Endothelial cell of umbilical vein (primary cell): ENCODE measurements around the gene GRIN3A. TPM values are rescaled to one million over a fixed set of nuclear protein-coding genes. Genes with fewer than 3 reads are reported as not detected.

ENCODE experiments used
- BruUV-seq: library from RNA; stranded (reverse); fragments of 400-500 nt; replicated peaks from 2 replicates; lab custom pipeline; 2021; lab: Mats Ljungman, UMichigan
- CTCF ChIA-PET: fragments of 300-600, 350-600 bp; sonication (Branson Sonifier 250); formaldehyde crosslinking; loops from one replicate; lab custom pipeline; 2021; ENCODE audit warnings: antibody characterized with exemption, inconsistent platforms; lab: Charles Lee
- POLR2A ChIA-PET: fragments of 300-600, 350-600 bp; sonication (Branson Sonifier 250); formaldehyde crosslinking; loops from one replicate; lab custom pipeline; 2021; ENCODE audit warnings: antibody characterized with exemption, inconsistent platforms; lab: Charles Lee
- DNase-seq: peaks from one replicate; pipeline ENCODE4 v3.0.0-alpha.2; 2011; ENCODE audit warnings: low read depth, low spot score
- FAIRE-seq: peaks from 2 replicates; lab custom pipeline; 2011; peaks lifted over from hg19 to GRCh38; lab: Jason Lieb, UNC
- H2AFZ ChIP-seq: 2 replicates; pipeline ENCODE4 v1.6.0; 2012; ENCODE audit warnings: low read depth, low read length, control low read depth, inconsistent platforms
- H3K27ac ChIP-seq: 2 replicates; pipeline ENCODE4 v1.5.1; 2011; ENCODE audit warnings: low read depth, mild to moderate bottlenecking, control low read depth, low read length, moderate library complexity; ENCODE audit not compliant: insufficient read depth
- H3K27me3 ChIP-seq, 2 experiments: 2 replicates each; pipeline versions ENCODE4 v1.6.0 to v1.6.1; 2011; ENCODE audit warnings: low read length in 2 of 2, mixed read lengths in 1 of 2; ENCODE audit not compliant: control insufficient read depth in 2 of 2, insufficient read depth in 2 of 2
- H3K36me3 ChIP-seq, 2 experiments: 2 replicates in 1 of 2; 3 replicates in 1 of 2; pipeline ENCODE4 v1.5.1; 2011; ENCODE audit warnings: low read length in 2 of 2, mild to moderate bottlenecking in 1 of 2, moderate library complexity in 1 of 2; ENCODE audit not compliant: control insufficient read depth in 2 of 2, insufficient read depth in 2 of 2; ENCODE audit errors: extremely low read depth in 1 of 2
- H3K4me1 ChIP-seq: 3 replicates; pipeline ENCODE4 v1.5.1; 2011; ENCODE audit warnings: mild to moderate bottlenecking, low read length; ENCODE audit not compliant: control insufficient read depth, insufficient read depth; ENCODE audit errors: extremely low read depth
- H3K4me2 ChIP-seq: 2 replicates; pipeline ENCODE4 v1.6.1; 2011; ENCODE audit warnings: low read length, control low read depth, mixed read lengths; ENCODE audit not compliant: insufficient read depth
- H3K4me3 ChIP-seq, 3 experiments: fragments of 200-600 bp in 1 of 3; sonication (generic), shearing (Covaris generic) in 1 of 3; replicated peaks in 1 of 3; 2 replicates each; pipeline ENCODE4 v1.5.1; 2011 to 2016; ENCODE audit warnings: control low read depth in 3 of 3, low read length in 3 of 3, mild to moderate bottlenecking in 2 of 3, inconsistent platforms in 1 of 3, low read depth in 1 of 3, moderate library complexity in 1 of 3; ENCODE audit not compliant: insufficient read depth in 1 of 3
- H3K79me2 ChIP-seq: 2 replicates; pipeline ENCODE4 v1.6.0; 2012; ENCODE audit warnings: low read length, inconsistent platforms; ENCODE audit not compliant: control insufficient read depth, insufficient read depth
- H3K9ac ChIP-seq: replicated peaks from 2 replicates; pipeline ENCODE3; 2011; ENCODE audit warnings: low read length, control low read depth; ENCODE audit not compliant: insufficient read depth; ENCODE audit errors: extremely low read depth
- H3K9me1 ChIP-seq: replicated peaks from 3 replicates; pipeline ENCODE4 v1.6.0; 2011; ENCODE audit warnings: mild to moderate bottlenecking, low read length; ENCODE audit not compliant: control insufficient read depth, insufficient read depth; ENCODE audit errors: extremely low read depth
- H3K9me3 ChIP-seq: replicated peaks from 2 replicates; pipeline ENCODE4 v1.5.1; 2012; ENCODE audit warnings: low read length, inconsistent platforms; ENCODE audit not compliant: control insufficient read depth, insufficient read depth
- H4K20me1 ChIP-seq: replicated peaks from 2 replicates; pipeline ENCODE3; 2011; ENCODE audit warnings: mild to moderate bottlenecking, low read length; ENCODE audit not compliant: control insufficient read depth, insufficient read depth; ENCODE audit errors: extremely low read depth
- EZH2 ChIP-seq: IDR thresholded peaks from 2 replicates; pipeline ENCODE4 v1.6.1; 2012; ENCODE audit warnings: borderline replicate concordance, low read depth, mild to moderate bottlenecking, moderate library complexity, low read length, inconsistent platforms; ENCODE audit not compliant: severe bottlenecking
- FOS ChIP-seq: IDR thresholded peaks from 2 replicates; pipeline ENCODE4 v1.6.1; 2011; ENCODE audit warnings: mild to moderate bottlenecking, low read length, moderate library complexity, borderline replicate concordance; ENCODE audit not compliant: insufficient read depth
- GATA2 ChIP-seq: IDR thresholded peaks from 2 replicates; pipeline ENCODE4 v1.7.0; 2011; ENCODE audit warnings: low read depth, mild to moderate bottlenecking, moderate library complexity, mixed read lengths, low read length; ENCODE audit not compliant: insufficient read length, insufficient read depth
- JUN ChIP-seq: IDR thresholded peaks from 2 replicates; pipeline ENCODE4 v1.6.1; 2011; ENCODE audit warnings: borderline replicate concordance, low read depth; ENCODE audit not compliant: insufficient read length, insufficient read depth
- MYC ChIP-seq: IDR thresholded peaks from one replicate; pipeline ENCODE4 v1.6.1; 2011; ENCODE audit warnings: mild to moderate bottlenecking, low read depth, low read length
- POLR2A ChIP-seq: IDR thresholded peaks from 2 replicates; pipeline ENCODE4 v1.6.1; 2012; ENCODE audit warnings: low read depth, mild to moderate bottlenecking, control low read depth, low read length
- POLR2AphosphoS5 ChIP-seq: IDR thresholded peaks from 2 replicates; pipeline ENCODE4 v1.6.1; 2012; ENCODE audit warnings: low read depth, mild to moderate bottlenecking, control low read depth, low read length, moderate library complexity; ENCODE audit not compliant: insufficient read depth
- dilution Hi-C: fragments of 300-500 bp; cut with MboI; formaldehyde crosslinking; loops from one replicate; pipeline ENCODE4 v1.15.0; 2019; ENCODE audit warnings: low sequenced_read_pairs; ENCODE audit not compliant: extremely low pct_ligation_motif_present
- intact Hi-C: fragments of 100-400 bp; cut with micrococcal nuclease; formaldehyde crosslinking; loops from one replicate; pipeline ENCODE4 v1.10.0; 2022
- polyA plus RNA-seq, 4 experiments: library from polyadenylated mRNA; depleted of rRNA in 3 of 4; stranded (reverse) in 3 of 4; unstranded in 1 of 4; fragments of >200 nt; gene quantifications; 2 replicates each; pipeline versions ENCODE4 v1.2.1 to v1.2.3, GENCODE V29; 2011 to 2012; ENCODE audit warnings: missing spikeins in 1 of 4
- total RNA-seq: library from RNA; stranded (reverse); gene quantifications from 2 replicates; pipeline ENCODE4 v1.2.3, GENCODE V29; 2021
- TF ChIP-seq, protein P1 (sequence below): IDR thresholded peaks from 2 replicates; pipeline ENCODE4 v1.6.1; 2011; ENCODE audit not compliant: insufficient read depth, insufficient read length
- TF ChIP-seq, protein P2 (sequence below), 2 donors: IDR thresholded peaks; 1 replicate in 1 of 2; 2 replicates in 1 of 2; pipeline ENCODE4 v1.5.1; 2011; ENCODE audit warnings: low read length in 2 of 2, mild to moderate bottlenecking in 2 of 2, moderate library complexity in 2 of 2, control low read depth in 1 of 2, inconsistent platforms in 1 of 2, low read depth in 1 of 2; ENCODE audit not compliant: insufficient read depth in 1 of 2; ENCODE audit errors: extremely low read depth in 1 of 2

The GRIN3A gene
- total and polyA plus RNA-seq, 2 donors (not counting 3 experiments of a cell fraction or from before 2014, with no cell fraction given), result not detected

DNA sequence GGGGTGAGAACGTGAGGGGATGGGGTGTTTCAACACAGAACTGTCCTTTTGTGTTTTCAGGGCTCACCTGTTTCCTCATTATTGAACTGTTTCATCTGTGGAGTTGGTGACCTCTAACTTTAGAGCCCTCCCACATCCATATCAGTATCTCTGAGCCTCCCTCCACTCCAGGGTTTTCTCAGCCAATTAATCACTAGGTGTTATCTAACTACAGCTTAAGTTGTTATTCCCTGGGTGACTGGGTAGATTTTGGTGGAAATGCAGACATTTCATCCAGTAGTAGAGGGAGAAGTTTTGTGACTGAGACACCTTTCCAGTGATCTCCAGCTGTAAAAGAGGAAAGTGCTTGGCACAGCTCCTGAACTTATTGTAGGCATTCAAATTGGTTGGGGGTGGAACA lies 167.3 kb downstream of the GRIN3A start:
- Histone ChIP-seq H3K9ac (no peak overlapping the region), H4K20me1 (no peaks in the 10 kb centered on the region), H3K4me2 (no peak overlapping the region), H3K36me3 (no peaks in the 10 kb centered on the region), H3K4me1 (no peaks in the 10 kb centered on the region), H3K4me3 (no peak overlapping the region), H3K27ac (no peak overlapping the region), H3K9me3 (no peaks in the 10 kb centered on the region), H3K9me1 (no peaks in the 10 kb centered on the region), H3K27me3 (no peaks in the 10 kb centered on the region), H2AFZ (no peak overlapping the region), H3K79me2 (no peaks in the 10 kb centered on the region)
- dilution Hi-C loops, result no loop called here
- DNase-seq (no peak), FAIRE-seq (no peak)
- no peak for TF ChIP-seq POLR2A
- TF ChIP-seq JUN, result no peak
- TF ChIP-seq, protein P1, sequence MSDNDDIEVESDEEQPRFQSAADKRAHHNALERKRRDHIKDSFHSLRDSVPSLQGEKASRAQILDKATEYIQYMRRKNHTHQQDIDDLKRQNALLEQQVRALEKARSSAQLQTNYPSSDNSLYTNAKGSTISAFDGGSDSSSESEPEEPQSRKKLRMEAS, result no peak
- no peak for TF ChIP-seq FOS
- ChIA-PET POLR2A (no interaction called here), CTCF (no interaction called here)
- BruUV-seq, result no TSS peak
- intact Hi-C loops, result no loop called here

DNA sequence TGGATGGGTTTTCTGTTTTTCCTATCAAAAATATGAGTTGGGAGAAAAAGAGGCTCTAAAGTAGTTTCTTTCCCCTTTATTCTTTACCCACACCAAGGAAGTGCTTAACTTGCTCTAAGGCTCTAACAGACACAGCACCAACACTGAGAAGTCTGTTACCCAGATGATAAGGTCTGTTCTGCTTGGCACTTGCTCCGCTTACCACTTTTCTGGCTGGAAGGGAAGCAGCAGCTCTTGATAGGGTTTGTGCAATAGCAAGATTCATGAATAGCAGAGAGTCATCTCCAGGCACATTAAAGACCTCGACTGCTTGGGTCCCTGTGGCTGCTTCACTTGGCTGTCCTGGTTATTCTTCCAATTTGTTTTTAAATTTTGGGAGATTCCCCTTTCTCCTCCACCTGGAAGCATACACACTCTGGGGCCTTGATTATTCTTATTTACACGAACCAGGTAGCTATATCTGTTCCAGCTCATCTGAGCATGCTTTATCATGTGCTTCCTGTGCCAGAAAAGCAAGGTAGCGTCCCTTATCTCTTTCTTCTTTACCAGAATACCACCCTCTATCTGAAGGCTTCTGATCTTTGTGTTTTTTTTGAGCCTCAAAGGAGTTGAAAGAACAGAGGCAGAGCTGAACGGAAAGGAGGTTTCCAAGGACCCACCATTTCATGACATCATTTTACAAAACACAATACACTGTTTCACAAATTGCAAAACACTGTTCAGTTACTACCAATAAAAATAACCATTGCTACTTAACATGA lies 168.5 kb downstream of the GRIN3A start:
- Histone ChIP-seq H3K4me1 (no peaks in the 10 kb centered on the region), H2AFZ (no peak overlapping the region), H3K36me3 (no peaks in the 10 kb centered on the region), H3K9me1 (no peaks in the 10 kb centered on the region), H3K9me3 (no peaks in the 10 kb centered on the region), H4K20me1 (no peaks in the 10 kb centered on the region), H3K79me2 (no peaks in the 10 kb centered on the region), H3K4me3 (no peak overlapping the region), H3K27me3 (no peaks in the 10 kb centered on the region), H3K4me2 (no peak overlapping the region), H3K9ac (no peak overlapping the region), H3K27ac (no peak overlapping the region)
- ChIA-PET POLR2A (no interaction called here), CTCF (no interaction called here)
- no peak for FAIRE-seq
- TF ChIP-seq POLR2A (no peak), EZH2 (no peak), MYC (no peak), JUN (no peak), FOS (no peak), GATA2 (no peak), POLR2AphosphoS5 (no peak)
- TF ChIP-seq, protein P2, sequence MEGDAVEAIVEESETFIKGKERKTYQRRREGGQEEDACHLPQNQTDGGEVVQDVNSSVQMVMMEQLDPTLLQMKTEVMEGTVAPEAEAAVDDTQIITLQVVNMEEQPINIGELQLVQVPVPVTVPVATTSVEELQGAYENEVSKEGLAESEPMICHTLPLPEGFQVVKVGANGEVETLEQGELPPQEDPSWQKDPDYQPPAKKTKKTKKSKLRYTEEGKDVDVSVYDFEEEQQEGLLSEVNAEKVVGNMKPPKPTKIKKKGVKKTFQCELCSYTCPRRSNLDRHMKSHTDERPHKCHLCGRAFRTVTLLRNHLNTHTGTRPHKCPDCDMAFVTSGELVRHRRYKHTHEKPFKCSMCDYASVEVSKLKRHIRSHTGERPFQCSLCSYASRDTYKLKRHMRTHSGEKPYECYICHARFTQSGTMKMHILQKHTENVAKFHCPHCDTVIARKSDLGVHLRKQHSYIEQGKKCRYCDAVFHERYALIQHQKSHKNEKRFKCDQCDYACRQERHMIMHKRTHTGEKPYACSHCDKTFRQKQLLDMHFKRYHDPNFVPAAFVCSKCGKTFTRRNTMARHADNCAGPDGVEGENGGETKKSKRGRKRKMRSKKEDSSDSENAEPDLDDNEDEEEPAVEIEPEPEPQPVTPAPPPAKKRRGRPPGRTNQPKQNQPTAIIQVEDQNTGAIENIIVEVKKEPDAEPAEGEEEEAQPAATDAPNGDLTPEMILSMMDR (IDR thresholded peaks at IDR 0.05; ENCODE audit: extremely low read depth in 1 of 2, insufficient read depth in 1 of 2, low read depth in 1 of 2, low read length in 2 of 2), result no peak
- TF ChIP-seq, protein P1, result no peak
- intact Hi-C loops, result no loop called here
- no TSS peak for BruUV-seq
- DNase-seq, result no peak
- dilution Hi-C loops, result no loop called here
